GM18508 (cell line): ENCODE data around the gene EPS8L2.
"Not testable (repeated sequence)": the region's sequence is repeated elsewhere in the genome, so short reads cannot be mapped to it uniquely, and the experiment has no call there.

ENCODE experiments used
- ATAC-seq: cut with Tn5 transposase; IDR thresholded peaks from one replicate; pipeline ENCODE4 v1.9.1; 2021; ENCODE audit warnings: moderate number of reproducible peaks; ENCODE audit not compliant: insufficient read depth, unreplicated experiment

EPS8L2 gene

GRCh38 chr11:723120-723883 is 17.3 kb downstream of the EPS8L2 start:
- no peak for ATAC-seq

- ATAC-seq: no peak
Measured at GRCh38 chr11:724049-724777, 18.2 kb downstream of the EPS8L2 start.

- no peak for ATAC-seq
Measured at GRCh38 chr11:724778-725386, 18.9 kb downstream of the EPS8L2 start.

- ATAC-seq: no peak
Measured at GRCh38 chr11:725624-726202, 19.7 kb downstream of the EPS8L2 start.

GRCh38 chr11:726278-727220 is 20.5 kb downstream of the EPS8L2 start:
- ATAC-seq: no peak

GRCh38 chr11:727281-727701 is 21.3 kb downstream of the EPS8L2 start:
- ATAC-seq: no peak

- no peak for ATAC-seq
Measured at GRCh38 chr11:727859-728748, 22.1 kb downstream of the EPS8L2 start.

GRCh38 chr11:728901-729491 is 23.0 kb downstream of the EPS8L2 start:
- ATAC-seq: no peak

GRCh38 chr11:729492-730074 is 23.6 kb downstream of the EPS8L2 start:
- no peak for ATAC-seq

GRCh38 chr11:733072-733471 is 27.0 kb downstream of the EPS8L2 start:
- ATAC-seq: no peak

GRCh38 chr11:734541-734940 is 28.5 kb downstream of the EPS8L2 start:
- not testable (repeated sequence) for ATAC-seq

- ATAC-seq: no peak
Measured at GRCh38 chr11:737366-737765, 31.3 kb downstream of the EPS8L2 start.

GRCh38 chr11:737899-738298 is 31.9 kb downstream of the EPS8L2 start:
- not testable (repeated sequence) for ATAC-seq

- no peak for ATAC-seq
Measured at GRCh38 chr11:742156-742546, 36.1 kb downstream of the EPS8L2 start.

- no peak for ATAC-seq
Measured at GRCh38 chr11:742571-743201, 36.7 kb downstream of the EPS8L2 start.

- ATAC-seq: no peak
Measured at GRCh38 chr11:745428-745827, 39.4 kb downstream of the EPS8L2 start.

- ATAC-seq: no peak
Measured at GRCh38 chr11:746289-747157, 40.5 kb downstream of the EPS8L2 start.
